Germinal center (tissue), 1 donor: ENCODE results near the gene UBTD1.
"Not testable (repeated sequence)": the region's sequence is repeated elsewhere in the genome, so short reads cannot be mapped to it uniquely, and the experiment has no call there.

Experiments
- DNase-seq: peaks from one replicate; pipeline ENCODE4 v3.0.0; 2012; ENCODE audit warnings: mixed read lengths, low spot score

The UBTD1 gene

DNA sequence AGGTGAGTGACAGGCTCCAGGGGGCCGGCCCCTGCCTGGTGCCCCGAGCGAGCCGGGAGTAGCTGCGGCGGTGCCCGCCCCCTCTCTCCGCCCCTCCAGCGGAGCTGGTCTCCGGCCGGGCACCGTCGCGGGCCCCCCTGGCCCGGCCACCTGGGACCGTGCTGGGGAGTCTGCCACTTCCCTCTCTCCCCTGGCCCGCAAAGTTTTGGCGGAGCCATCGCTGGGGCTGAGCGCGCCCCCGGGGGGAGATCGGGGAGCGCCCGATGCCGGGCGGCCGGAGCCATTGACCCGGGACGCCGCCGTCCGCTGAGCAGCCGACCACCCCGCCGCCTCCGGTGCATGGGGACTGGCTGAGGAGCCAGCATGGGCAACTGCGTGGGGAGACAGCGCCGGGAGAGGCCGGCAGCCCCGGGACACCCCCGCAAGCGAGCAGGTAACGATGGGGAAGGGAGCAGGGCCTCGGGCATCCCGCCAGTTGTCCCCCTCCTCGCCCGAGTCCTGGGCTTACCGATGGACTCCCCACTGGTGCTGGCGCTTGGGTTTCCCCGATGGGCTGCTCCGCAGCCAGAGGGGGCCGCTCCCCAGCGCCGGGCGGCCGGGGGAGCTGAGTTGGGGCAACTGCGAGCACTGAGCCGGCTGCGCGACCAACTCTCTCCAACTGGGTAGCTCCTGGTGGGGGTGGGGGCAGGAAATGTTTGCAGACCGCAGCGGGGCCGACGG lies at the start of gene UBTD1:
Gene UBTD1 (plus strand): TSS at position 84 of the 720 bp plus-strand sequence. CDS start 280 bp downstream, at position 364.
- DNase-seq, result peak; percentile 40

DNA sequence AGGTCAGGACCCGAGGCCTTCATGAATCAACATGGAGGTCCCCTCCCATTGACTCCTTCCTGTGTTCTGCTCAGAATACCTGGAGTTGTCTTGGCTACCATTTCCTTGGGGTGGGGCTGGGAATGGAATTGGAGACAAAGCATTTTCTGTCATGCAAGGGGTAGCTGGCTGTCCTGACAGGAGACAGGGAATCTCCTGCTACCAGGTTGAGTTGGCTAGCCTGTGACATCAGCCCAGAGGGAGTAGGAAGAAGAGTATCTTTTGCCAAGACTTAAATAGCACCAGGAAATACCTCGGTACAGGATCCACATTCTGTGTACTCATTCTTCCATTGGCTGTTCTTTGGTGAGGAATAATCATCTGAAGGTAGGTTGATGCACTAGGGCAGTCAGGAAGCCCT lies 47.9 kb upstream of the UBTD1 start:
- DNase-seq, result no peak

GRCh38 chr10:97451605-97452004 lies 47.1 kb upstream of the UBTD1 start:
- no peak for DNase-seq

DNA sequence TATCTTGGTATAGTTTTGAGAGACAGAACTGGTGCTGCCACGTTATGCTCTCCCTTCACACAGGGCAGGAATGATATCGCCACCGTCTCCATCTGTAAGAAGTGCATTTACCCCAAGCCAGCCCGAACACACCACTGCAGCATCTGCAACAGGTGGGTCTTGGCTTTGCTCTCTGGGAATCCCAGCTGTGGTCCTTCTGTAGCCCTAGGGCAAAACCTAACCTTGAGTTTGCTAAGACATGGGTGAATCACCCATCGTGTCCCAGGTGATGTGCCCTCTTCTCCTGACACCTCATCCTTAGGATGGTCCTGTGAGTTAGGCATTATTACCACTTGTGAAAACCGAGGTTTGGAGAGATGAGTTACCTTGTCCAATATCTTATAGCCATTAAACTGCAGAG lies 46.4 kb upstream of the UBTD1 start:
- DNase-seq, result no peak

DNA sequence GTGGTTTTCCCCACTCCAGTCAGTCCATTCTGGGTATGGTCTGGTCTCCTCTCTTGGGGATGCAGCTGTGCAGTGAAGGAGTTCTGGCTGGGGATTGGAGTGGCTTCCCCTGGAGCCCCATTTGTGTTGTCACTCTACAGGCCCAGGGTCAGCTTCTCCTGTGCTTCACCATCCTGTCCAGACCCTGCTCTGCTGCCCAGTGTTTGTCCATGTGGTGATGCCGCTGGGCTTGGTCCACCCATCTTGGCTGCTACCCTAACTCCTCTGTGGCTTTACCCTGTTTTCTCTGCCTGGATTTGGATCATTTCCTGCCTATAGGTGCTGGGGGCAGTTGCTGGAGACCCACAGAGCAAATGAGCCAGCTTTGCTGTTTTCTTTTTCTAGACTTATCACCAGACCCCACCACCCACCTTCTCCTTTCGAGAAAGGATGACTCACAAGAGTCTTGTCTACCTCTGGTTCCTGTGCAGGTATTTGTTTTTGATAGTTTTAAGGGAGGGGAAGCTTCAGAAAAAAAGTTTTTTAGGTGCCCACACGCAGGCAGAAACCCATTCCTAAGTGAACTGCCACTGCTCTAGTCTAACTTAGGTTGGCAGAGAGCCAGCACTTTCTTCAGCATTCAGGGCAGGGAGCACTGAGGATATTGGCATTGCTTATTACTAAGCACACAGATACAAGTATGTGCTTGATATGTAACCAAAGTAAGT lies 44.2 kb upstream of the UBTD1 start:
- no peak for DNase-seq

GRCh38 chr10:97456034-97456685 lies 42.6 kb upstream of the UBTD1 start:
- DNase-seq, result no peak

- no peak for DNase-seq
These were observed 42.0 kb upstream of the UBTD1 start for GRCh38 chr10:97456686-97457065.

DNA sequence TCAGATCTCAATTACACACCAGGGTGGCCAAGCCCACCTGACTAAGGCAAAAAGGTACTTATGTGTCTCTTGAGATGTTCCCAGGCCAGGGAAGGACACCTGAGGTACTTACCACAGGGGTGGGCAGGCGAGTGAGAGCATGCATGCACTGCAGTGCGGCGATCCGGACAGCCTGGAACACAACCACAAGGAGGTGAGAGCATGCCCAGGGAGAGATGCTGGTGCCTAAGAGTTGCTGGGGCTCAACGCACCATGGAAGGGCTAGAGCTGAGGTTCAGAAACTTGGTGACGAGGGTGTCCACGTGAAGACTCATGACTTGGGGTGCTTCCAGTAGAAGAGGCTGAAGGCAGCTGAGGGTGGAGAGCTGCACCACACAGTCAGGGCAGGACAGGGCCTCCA lies 39.6 kb upstream of the UBTD1 start:
- DNase-seq, result no peak

DNA sequence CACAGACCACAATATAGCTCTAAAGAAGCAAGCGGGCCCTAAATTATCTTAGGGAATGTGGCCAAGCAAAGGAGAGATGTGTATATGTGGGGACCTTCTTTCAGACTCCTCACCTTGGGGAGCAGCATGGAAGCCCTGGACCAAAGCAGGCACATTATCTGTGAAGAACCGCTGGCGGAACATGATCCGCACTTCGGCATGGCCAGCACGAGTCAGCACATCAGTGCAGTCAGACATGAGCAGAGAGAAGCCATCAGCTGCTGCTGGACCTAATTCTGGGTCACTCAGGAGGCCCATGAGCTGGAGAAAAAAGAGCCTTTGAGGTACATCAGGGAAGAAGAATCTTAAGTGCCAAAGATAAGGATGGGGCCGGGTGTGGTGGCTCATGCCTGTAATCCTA lies 38.8 kb upstream of the UBTD1 start:
- DNase-seq, result no peak

DNA sequence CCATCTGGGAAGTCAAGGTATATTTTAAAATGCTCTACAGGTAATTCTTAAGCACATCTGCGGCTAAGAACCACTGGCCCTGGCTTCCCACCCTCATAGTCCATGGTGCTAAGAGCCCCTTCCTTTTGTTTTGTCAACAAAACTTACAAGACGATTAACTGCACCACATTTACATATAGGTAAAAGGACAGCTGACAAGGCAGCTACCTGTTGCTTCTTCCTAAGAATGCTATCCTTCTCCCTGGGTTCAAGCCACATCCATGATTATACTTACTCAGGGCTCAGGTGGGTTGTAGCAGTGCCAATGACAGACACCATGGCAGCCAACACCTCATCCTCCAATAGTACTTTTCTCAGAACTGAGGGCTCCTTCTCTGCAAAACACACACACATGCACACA lies 36.4 kb upstream of the UBTD1 start:
- no peak for DNase-seq

DNA sequence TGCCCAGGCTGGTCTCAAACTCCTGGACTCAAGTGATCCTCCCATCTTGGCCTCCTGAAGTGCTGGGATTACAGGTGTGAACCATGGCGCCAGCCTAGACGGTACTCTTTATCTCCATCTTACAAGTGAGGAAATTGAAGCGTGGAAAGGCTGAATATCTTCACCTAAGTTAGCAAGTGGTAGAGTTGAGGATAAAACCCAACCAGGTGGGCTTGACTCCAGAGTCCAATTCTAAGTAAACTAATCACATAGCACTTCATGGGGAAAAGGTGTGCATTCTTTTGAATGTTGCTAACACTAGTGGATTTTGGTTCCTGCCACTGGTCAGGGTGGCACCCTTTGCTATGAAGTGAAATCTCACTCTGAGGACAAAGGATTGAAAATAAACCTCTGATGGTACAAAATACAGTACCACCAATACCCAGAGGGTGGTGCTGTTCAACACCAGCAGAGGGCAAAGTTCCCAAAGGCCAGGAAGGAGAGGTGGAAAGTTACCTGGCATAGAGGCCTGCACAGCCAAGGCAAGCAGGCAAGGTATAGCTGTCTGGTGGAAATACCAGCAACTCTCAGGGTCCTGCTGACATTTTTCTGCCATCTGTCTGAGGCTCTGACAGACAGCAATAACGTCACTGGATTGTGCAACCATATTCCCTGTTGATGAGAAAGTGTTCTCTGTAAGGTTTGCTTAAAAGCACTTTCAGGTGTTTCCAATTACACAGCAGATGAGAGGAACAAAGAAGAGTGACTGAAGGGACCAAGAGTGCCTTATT lies 35.2 kb upstream of the UBTD1 start:
- DNase-seq, result peak; percentile 67

- no peak for DNase-seq
These were observed 34.5 kb upstream of the UBTD1 start for GRCh38 chr10:97464226-97464625.

DNA sequence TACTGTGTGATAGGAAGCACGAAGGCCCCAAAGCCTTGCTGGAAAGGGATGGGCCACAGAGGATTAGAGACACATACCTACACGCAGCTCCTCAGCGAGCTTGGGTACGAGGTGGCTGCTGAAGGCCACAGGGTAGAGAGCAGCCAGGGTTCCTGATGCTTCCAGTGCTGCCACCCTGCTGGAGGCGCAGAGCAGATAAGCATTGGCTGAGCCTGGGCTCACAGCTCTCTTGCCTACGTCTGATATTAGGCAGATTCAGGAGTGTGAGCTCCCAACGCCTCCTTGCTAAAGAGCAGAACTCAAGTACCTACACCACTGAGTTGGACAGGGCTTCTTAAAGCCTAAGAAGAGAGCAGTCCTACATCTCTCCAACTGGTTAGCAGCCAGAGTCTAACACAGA lies 32.7 kb upstream of the UBTD1 start:
- no peak for DNase-seq

DNA sequence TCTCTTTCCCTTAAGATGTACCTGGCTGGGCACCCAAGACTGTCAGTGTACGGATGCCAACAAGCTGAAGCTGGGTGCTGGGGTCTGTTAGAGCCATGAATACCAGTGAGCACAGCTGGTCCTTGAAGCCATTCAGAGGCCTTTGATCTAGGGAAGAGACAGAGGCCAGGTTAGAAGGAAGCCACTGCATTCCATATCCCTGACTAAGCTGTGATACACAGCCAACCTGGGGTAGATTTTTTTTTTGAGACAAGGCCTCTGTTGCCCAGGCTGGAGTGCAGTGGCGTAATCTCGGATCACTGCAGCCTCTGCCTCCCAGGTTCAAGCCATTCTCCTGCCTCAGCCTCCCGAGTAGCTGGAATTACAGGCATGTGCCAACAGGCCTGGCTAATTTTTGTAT lies 32.0 kb upstream of the UBTD1 start:
- no peak for DNase-seq

GRCh38 chr10:97468162-97468561 lies 30.6 kb upstream of the UBTD1 start:
- DNase-seq, result no peak

- not testable (repeated sequence) for DNase-seq
These were observed 29.9 kb upstream of the UBTD1 start for GRCh38 chr10:97468781-97469180.

DNA sequence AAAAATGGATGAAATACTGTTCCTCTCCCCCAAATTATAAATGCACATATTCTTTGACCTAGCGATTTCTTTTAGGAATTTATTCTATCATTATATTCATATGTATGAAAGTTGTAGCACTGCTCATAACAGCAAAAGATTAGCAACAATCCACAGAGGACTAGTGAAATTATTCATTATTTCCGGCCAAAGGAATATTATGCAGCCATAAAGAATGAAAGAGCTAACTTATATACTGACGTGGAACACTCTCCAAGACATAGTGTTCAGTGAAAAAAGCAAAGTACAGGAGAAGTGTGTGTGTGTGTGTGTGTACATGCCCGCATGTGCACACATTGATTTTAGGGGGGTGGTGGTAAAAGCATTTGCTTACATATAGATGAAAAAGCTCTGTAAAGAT lies 23.8 kb upstream of the UBTD1 start:
- DNase-seq, result no peak

DNA sequence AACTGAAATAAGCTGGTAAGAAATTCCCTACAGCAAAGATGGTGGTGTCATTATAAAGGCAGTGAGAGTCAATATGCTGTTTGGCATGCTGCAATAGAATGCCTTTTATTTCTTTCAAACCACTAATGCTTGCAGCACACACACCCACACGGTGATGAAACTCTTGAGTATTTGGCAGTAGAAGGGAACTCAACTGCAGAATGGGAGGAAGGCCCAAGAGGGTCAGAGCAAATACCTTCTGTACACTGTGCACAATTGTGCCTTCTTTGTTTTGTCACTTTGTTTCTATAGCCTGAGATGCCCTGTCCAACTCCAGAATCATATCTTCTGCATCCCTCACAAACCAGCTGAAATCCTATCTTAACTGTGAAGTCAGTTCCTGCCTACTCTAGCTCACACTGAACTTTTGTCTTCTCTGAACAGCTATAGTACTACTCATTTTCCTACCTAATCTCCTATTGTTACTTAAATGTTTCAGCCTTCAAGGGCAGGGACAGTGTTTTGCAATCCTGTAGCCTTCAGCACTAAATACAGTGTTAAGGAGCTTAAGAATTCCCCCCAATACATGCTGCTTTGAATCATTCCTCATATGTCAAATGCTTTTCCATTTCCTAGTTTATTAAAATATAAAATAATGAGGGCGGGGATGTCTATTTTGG lies 22.7 kb upstream of the UBTD1 start:
- DNase-seq, result no peak

GRCh38 chr10:97479410-97479809 lies 19.3 kb upstream of the UBTD1 start:
- DNase-seq, result not testable (repeated sequence)

- DNase-seq, result no peak
These were observed 18.8 kb upstream of the UBTD1 start for GRCh38 chr10:97479939-97480338.

DNA sequence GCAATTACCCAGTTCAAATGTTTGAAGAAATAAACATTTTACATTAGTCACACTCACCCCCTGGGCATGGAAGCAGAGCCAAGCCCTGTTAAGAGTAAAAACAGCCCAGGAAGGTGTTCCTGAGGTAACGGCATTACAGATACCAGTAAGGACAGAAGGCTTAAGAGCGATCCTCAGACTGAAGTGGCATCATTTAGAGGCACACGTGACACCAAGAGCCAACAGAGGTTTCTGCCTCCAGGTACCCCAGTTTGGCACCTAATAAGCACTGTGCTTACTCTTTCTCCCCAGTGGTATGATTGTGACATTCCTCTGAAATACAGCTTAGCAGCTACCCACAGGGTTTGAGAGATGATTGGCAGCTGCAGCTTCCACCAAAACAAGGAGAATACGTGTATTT lies 17.7 kb upstream of the UBTD1 start:
- DNase-seq, result no peak

GRCh38 chr10:97482381-97482780 lies 16.3 kb upstream of the UBTD1 start:
- no peak for DNase-seq
